ENCODE results near the gene AP3B1. TPM values are rescaled to one million over a fixed set of nuclear protein-coding genes. Genes with fewer than 3 reads are reported as not detected.

The AP3B1 gene
- total and polyA plus RNA-seq, 2 of the 8 experiments (the other 6 are each of a cell fraction or from before 2014, with no cell fraction given): 45.8 to 48.3 TPM

DNA sequence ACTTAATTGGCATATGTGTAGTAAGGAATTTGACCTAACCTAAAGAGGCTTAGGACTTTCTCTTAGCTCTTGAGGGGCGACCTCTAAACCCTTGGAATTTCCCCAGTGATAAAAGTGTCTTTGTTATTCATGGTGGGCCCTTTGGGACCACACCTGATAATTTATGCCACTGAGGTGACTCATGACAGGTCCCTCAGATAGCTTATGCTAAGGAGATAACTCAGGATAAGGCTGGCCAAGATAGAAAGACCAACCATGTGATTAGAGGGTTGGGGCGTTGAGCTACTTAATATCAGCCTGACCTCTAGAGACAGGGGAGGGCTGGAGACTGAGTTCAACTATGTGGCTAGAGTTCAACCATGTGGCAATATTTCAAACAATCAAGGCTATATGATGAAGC lies 218.1 kb downstream of the AP3B1 start (continued):
- TF ChIP-seq, protein P1, sequence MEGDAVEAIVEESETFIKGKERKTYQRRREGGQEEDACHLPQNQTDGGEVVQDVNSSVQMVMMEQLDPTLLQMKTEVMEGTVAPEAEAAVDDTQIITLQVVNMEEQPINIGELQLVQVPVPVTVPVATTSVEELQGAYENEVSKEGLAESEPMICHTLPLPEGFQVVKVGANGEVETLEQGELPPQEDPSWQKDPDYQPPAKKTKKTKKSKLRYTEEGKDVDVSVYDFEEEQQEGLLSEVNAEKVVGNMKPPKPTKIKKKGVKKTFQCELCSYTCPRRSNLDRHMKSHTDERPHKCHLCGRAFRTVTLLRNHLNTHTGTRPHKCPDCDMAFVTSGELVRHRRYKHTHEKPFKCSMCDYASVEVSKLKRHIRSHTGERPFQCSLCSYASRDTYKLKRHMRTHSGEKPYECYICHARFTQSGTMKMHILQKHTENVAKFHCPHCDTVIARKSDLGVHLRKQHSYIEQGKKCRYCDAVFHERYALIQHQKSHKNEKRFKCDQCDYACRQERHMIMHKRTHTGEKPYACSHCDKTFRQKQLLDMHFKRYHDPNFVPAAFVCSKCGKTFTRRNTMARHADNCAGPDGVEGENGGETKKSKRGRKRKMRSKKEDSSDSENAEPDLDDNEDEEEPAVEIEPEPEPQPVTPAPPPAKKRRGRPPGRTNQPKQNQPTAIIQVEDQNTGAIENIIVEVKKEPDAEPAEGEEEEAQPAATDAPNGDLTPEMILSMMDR (IDR thresholded peaks at IDR 0.05; ENCODE audit: control extremely low read depth in 1 of 3, insufficient read depth in 1 of 3, low read depth in 1 of 3, low read length in 3 of 3): no peak

Measured in H1 (cell line).